ENCODE data around the gene NBL1. TPM values are rescaled to one million over a fixed set of nuclear protein-coding genes. Genes with fewer than 3 reads are reported as not detected.

The NBL1 gene
- total RNA-seq, 8 experiments from 2014 or later: 0.78 to 149 (median 11.6) TPM

DNA sequence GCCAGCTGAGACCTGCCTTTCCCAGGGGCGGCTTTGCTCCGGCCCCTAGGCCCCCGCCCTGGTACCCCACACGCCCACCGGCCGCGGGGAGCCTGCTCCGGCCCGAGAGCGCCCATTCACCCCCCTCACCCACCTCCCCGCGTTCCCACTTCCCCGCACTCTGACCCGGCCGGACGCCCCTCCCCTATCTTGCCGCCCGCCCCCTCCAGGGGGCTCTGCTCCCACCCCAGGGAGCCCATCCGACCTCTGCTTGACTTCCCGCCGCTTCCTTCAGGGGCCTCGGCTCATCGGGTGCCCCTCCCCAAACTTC is 21.0 kb downstream of the NBL1 start:
- no peak for ATAC-seq (replicated peaks in 6 of 8)
- in situ Hi-C loops (cut with MboI; ENCODE audit: low pct_unique_long_range_greater_than_20kb in 2 of 9, low sequenced_read_pairs in 9 of 9, unreplicated experiment in 9 of 9): loop anchor here in 3 of 9 experiments (25.0 kb wide), 4 partner anchors 278 to 778 kb away; partner anchors contain the start of gene ALDH4A1 (in 1 of the 3)
- Histone ChIP-seq H3K27ac (no peak overlapping the region), H3K4me1 (replicated peaks in 1 of 2) (no peaks in the 10 kb centered on the region), H3K4me3 (peak overlapping the region; percentile 29 to 46 (median 34))
- WGBS, 10 experiments: no CpG with 5 or more reads among the region's 23 CpGs

DNA sequence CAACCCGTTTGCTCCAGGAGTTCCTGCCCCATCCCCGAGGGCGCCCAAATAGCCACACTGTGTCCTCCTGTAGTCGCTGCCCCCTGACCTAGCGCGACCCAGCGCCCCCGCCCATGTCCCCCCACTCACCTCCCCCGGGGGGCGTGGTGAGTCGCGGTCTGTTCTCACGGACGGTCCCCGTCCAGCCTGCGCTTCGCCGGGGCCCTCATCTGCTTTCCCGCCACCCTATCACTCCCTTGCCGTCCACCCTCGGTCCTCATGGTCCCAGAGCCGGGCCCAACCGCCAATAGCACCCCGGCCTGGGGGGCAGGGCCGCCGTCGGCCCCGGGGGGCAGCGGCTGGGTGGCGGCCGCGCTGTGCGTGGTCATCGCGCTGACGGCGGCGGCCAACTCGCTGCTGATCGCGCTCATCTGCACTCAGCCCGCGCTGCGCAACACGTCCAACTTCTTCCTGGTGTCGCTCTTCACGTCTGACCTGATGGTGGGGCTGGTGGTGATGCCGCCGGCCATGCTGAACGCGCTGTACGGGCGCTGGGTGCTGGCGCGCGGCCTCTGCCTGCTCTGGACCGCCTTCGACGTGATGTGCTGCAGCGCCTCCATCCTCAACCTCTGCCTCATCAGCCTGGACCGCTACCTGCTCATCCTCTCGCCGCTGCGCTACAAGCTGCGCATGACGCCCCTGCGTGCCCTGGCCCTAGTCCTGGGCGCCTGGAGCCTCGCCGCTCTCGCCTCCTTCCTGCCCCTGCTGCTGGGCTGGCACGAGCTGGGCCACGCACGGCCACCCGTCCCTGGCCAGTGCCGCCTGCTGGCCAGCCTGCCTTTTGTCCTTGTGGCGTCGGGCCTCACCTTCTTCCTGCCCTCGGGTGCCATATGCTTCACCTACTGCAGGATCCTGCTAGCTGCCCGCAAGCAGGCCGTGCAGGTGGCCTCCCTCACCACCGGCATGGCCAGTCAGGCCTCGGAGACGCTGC is 21.7 kb downstream of the NBL1 start:
- in situ Hi-C loops (cut with MboI; ENCODE audit: low pct_unique_long_range_greater_than_20kb in 2 of 9, low sequenced_read_pairs in 9 of 9, unreplicated experiment in 9 of 9): loop anchor here in 3 of 9 experiments (25.0 kb wide), 4 partner anchors 278 to 778 kb away; partner anchors contain the start of gene ALDH4A1 (in 1 of the 3)
- Histone ChIP-seq H3K27ac (no peak overlapping the region), H3K4me3 (peak overlapping the region in 1 of 5 donors; percentile 34), H3K4me1 (replicated peaks in 1 of 2) (no peaks in the 10 kb centered on the region)
- WGBS, 10 experiments: 0 to 81% (median 57%) methylated on average over 4 to 22 of the region's 84 CpGs; no CpG with 5 or more reads in 4 of the 10 experiments
- ATAC-seq (replicated peaks in 6 of 8): peak in 4 of 8 experiments; percentile 5 to 25 (median 21)

DNA sequence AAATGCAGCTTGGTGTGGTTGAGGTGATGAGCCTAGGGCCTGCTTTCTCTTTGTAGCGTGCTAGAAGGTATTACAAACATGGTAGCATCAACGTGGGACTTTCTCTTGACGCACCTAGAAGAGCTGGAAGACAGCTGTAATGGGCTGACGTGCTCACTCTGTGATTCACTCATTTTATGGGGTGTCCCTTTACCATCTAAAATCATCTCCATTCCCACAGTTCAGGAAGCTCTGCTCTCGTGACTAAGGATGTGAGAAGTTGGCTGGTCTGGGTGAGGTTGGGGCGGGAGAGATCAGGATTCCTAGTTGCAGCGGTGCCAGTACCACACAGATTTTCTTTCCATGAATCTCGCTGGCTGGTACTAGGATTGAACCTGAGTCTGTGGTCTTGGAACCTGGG is 24.8 kb downstream of the NBL1 start:
- Histone ChIP-seq H3K4me3 (no peak overlapping the region), H3K4me1 (replicated peaks in 1 of 2) (no peaks in the 10 kb centered on the region), H3K27ac (no peak overlapping the region)
- ATAC-seq (replicated peaks in 6 of 8): no peak
- WGBS, 10 experiments: 38 to 86% (median 72%) methylated on average over 1 to 6 of the region's 8 CpGs; no CpG with 5 or more reads in 1 of the 10 experiments
- in situ Hi-C loops (cut with MboI; ENCODE audit: low pct_unique_long_range_greater_than_20kb in 2 of 9, low sequenced_read_pairs in 9 of 9, unreplicated experiment in 9 of 9): loop anchor here in 3 of 9 experiments (25.0 kb wide), 4 partner anchors 282 to 782 kb away; partner anchors contain the start of gene ALDH4A1 (in 1 of the 3)

DNA sequence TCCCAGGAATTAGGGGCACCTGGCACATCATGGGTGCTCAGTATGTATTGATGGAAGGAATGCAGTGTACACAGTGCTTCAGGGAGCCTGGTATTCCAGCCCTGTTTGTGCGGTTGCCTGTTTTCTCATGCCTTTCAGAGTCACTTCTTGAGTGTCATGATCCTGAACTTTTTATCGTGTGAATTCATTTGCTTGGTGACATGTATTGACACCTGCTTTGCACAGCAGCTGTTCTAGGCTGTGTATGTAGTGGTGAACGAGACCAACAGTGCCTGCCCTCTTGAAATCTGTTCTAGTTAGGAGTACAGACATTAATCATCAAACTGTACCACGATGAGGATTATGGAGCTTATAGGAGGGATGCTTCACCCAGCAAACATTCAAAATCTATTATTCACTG is 26.7 kb downstream of the NBL1 start:
- Histone ChIP-seq H3K4me3 (no peak overlapping the region), H3K27ac (no peak overlapping the region), H3K4me1 (replicated peaks in 1 of 2) (no peaks in the 10 kb centered on the region)
- 0 to 67% (median 39%) methylated on average over 1 to 4 of the region's 4 CpGs; no CpG with 5 or more reads in 2 of the 10 experiments for WGBS, 10 experiments
- in situ Hi-C loops (cut with MboI; ENCODE audit: low pct_unique_long_range_greater_than_20kb in 2 of 9, low sequenced_read_pairs in 9 of 9, unreplicated experiment in 9 of 9): loop anchor here in 3 of 9 experiments (25.0 kb wide), 4 partner anchors 283 to 783 kb away; partner anchors contain the start of gene ALDH4A1 (in 1 of the 3)
- no peak for ATAC-seq (replicated peaks in 6 of 8)

DNA sequence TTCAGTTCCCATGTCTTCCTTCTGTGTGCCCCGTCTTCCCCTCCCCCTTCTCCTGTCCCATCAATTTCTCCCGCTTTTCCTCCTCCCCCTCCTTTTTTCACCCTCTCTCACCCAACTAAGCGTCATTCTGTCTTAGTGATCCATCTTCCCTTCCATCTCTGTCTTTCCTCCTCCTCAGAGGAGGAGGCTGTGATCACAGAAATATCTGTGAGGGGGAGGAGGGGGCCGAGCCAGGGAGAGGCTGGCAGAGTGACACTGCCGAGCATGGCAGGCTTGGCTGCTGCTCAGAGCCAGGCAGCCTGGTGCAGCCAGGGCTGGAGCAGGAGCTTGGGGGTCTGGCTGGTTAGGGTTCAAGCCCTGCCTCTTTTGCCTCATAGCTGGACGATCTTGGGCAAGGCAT is 28.1 kb downstream of the NBL1 start:
- WGBS, 10 experiments: 0 to 38% (median 17%) methylated on average over 1 to 4 of the region's 6 CpGs; no CpG with 5 or more reads in 5 of the 10 experiments
- in situ Hi-C loops (cut with MboI; ENCODE audit: low pct_unique_long_range_greater_than_20kb in 2 of 9, low sequenced_read_pairs in 9 of 9, unreplicated experiment in 9 of 9): loop anchor here in 3 of 9 experiments (25.0 kb wide), 4 partner anchors 285 to 785 kb away; partner anchors contain the start of gene ALDH4A1 (in 1 of the 3)
- Histone ChIP-seq H3K4me3 (no peak overlapping the region), H3K27ac (no peak overlapping the region), H3K4me1 (replicated peaks in 1 of 2) (no peaks in the 10 kb centered on the region)
- no peak for ATAC-seq (replicated peaks in 6 of 8)

DNA sequence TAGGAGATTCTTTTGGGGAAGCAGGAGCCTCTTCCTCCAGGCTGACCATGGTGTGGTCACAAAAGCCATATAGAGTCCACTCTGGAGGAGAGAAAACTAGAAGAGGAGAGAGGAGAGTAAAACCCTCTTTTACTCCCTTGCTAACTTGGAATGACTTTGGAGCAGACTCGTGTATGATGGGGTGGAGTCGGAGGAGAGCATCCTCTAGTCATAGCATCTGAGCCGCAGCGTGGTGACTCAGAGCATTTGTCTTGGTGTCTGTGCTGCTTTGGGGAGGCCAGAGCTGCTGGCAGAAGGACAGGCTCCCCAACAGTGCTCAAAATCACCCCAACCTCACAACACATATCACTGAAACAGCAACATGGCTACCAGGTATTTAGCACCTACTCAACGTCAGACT is 31.7 kb downstream of the NBL1 start:
- ATAC-seq (replicated peaks in 6 of 8): no peak
- H3K4me1 ChIP-seq (replicated peaks in 1 of 2): no peaks in the 10 kb centered on the region
- WGBS, 10 experiments: 0 to 71% (median 59%) methylated on average over 1 to 5 of the region's 5 CpGs; no CpG with 5 or more reads in 3 of the 10 experiments
- in situ Hi-C loops (cut with MboI; ENCODE audit: low pct_unique_long_range_greater_than_20kb in 2 of 9, low sequenced_read_pairs in 9 of 9, unreplicated experiment in 9 of 9): no loop called here
- no peak overlapping the region for H3K4me3 ChIP-seq
- H3K27ac ChIP-seq: no peak overlapping the region

DNA sequence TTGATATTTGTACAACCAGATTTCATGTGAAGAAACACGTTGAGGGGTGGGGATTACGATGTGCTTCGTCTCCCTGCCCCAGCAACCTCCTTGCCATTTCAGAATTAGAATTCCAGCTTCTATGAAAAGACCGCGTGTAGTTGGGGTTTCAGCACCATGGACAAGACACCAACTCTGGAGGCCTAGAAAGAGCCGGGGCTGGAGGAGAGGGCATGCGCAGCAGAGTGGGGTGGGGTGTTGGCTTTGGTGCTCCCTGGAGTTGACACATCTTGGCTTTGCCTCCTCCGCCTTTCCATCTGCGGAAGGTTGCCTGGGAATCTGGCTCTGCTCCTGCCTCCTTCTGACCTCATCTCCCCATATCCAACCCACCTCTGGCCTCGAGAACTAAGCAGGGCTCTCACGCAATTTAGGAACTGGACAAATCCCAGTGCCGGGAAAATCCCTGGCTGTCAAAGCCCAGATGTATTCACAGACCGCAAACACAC is 32.4 kb downstream of the NBL1 start:
- Histone ChIP-seq H3K4me1 (replicated peaks in 1 of 2) (no peaks in the 10 kb centered on the region), H3K27ac (no peak overlapping the region), H3K4me3 (no peak overlapping the region)
- 0 to 20% (median 13%) methylated on average over 7 to 11 of the region's 13 CpGs; no CpG with 5 or more reads in 4 of the 10 experiments for WGBS, 10 experiments
- in situ Hi-C loops (cut with MboI; ENCODE audit: low pct_unique_long_range_greater_than_20kb in 2 of 9, low sequenced_read_pairs in 9 of 9, unreplicated experiment in 9 of 9): no loop called here
- ATAC-seq (replicated peaks in 6 of 8): peak in 7 of 8 experiments; percentile 22 to 97 (median 53)

DNA sequence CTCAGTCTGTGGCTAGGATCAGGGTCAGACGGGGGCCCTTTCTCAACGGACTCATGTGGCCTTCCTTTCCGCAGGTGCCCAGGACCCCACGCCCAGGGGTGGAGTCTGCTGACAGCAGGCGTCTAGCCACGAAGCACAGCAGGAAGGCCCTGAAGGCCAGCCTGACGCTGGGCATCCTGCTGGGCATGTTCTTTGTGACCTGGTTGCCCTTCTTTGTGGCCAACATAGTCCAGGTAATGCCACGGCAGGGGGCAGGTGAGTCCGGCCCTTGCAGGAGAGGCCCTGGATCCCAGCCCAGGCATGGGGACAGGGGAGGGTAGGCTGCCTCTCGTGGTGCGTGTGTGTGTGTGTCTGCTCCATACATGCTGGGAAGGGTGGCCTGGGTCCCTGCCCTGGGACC is 34.4 kb downstream of the NBL1 start:
- Histone ChIP-seq H3K27ac (no peak overlapping the region), H3K4me1 (replicated peaks in 1 of 2) (peaks cover 8 to 10% of the 10 kb centered on the region in 2 donors), H3K4me3 (no peak overlapping the region)
- 40 to 100% (median 69%) methylated on average over 1 to 7 of the region's 11 CpGs; no CpG with 5 or more reads in 3 of the 10 experiments for WGBS, 10 experiments
- no peak for ATAC-seq (replicated peaks in 6 of 8)
- in situ Hi-C loops (cut with MboI; ENCODE audit: low pct_unique_long_range_greater_than_20kb in 2 of 9, low sequenced_read_pairs in 9 of 9, unreplicated experiment in 9 of 9): no loop called here

DNA sequence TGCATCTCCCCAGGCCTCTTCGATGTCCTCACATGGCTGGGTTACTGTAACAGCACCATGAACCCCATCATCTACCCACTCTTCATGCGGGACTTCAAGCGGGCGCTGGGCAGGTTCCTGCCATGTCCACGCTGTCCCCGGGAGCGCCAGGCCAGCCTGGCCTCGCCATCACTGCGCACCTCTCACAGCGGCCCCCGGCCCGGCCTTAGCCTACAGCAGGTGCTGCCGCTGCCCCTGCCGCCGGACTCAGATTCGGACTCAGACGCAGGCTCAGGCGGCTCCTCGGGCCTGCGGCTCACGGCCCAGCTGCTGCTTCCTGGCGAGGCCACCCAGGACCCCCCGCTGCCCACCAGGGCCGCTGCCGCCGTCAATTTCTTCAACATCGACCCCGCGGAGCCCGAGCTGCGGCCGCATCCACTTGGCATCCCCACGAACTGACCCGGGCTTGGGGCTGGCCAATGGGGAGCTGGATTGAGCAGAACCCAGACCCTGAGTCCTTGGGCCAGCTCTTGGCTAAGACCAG is 34.9 kb downstream of the NBL1 start:
- in situ Hi-C loops (cut with MboI; ENCODE audit: low pct_unique_long_range_greater_than_20kb in 2 of 9, low sequenced_read_pairs in 9 of 9, unreplicated experiment in 9 of 9): no loop called here
- Histone ChIP-seq H3K4me1 (replicated peaks in 1 of 2) (peaks cover 8 to 10% of the 10 kb centered on the region in 2 donors), H3K27ac (no peak overlapping the region), H3K4me3 (no peak overlapping the region)
- ATAC-seq (replicated peaks in 6 of 8): no peak
- WGBS, 10 experiments: 80 to 100% (median 88%) methylated on average over 2 to 12 of the region's 34 CpGs; no CpG with 5 or more reads in 4 of the 10 experiments

DNA sequence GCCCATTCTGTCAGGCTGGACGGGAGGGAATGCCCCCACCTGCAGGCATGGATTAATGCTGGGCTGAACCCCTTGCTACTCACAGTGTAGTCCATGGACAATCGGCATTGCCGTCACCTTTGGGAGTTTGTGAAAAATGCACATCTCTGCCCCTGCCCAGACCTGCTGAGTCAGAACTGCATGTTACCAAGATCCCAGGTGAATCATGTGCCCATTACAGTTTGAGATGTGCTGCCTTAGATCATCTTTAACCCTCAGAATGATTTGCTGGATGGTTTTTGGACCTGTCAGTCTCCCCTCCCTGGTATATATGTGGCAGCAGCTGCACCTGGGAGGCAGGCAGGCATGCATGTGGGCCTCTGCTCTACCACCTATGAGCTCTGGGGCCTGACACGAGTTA is 35.6 kb downstream of the NBL1 start:
- 44 to 100% (median 62%) methylated on average over 1 to 4 of the region's 4 CpGs; no CpG with 5 or more reads in 4 of the 10 experiments for WGBS, 10 experiments
- ATAC-seq (replicated peaks in 6 of 8): peak in 2 of 8 experiments; percentile 7 to 19
- in situ Hi-C loops (cut with MboI; ENCODE audit: low pct_unique_long_range_greater_than_20kb in 2 of 9, low sequenced_read_pairs in 9 of 9, unreplicated experiment in 9 of 9): no loop called here
- Histone ChIP-seq H3K4me1 (replicated peaks in 1 of 2) (peaks cover 8 to 10% of the 10 kb centered on the region in 2 donors), H3K27ac (no peak overlapping the region), H3K4me3 (no peak overlapping the region)

DNA sequence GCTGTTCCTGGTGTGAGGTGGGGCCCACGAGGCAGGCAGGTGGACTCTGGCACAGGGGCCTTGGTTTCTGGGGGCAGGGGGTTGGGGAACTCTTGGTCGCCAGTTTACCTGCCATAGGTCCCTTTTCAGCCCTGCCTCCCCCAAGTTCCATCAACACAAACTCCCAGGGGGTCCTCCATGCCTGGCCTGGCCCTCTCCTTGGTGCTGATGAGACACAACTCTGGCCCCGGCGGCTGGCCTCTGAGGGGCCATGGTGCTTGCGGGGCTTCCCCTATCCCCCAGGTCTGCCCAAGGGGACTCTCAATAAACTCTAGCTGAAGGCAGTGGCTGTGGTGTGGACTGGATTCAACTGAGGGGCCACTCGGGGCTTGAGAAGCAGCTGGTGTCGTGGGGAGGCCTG is 36.5 kb downstream of the NBL1 start:
- Histone ChIP-seq H3K4me1 (replicated peaks in 1 of 2) (peaks cover 8 to 10% of the 10 kb centered on the region in 2 donors), H3K27ac (no peak overlapping the region), H3K4me3 (no peak overlapping the region)
- no peak for ATAC-seq (replicated peaks in 6 of 8)
- in situ Hi-C loops (cut with MboI; ENCODE audit: low pct_unique_long_range_greater_than_20kb in 2 of 9, low sequenced_read_pairs in 9 of 9, unreplicated experiment in 9 of 9): no loop called here
- 10 to 80% (median 44%) methylated on average over 1 to 4 of the region's 7 CpGs; no CpG with 5 or more reads in 3 of the 10 experiments for WGBS, 10 experiments

DNA sequence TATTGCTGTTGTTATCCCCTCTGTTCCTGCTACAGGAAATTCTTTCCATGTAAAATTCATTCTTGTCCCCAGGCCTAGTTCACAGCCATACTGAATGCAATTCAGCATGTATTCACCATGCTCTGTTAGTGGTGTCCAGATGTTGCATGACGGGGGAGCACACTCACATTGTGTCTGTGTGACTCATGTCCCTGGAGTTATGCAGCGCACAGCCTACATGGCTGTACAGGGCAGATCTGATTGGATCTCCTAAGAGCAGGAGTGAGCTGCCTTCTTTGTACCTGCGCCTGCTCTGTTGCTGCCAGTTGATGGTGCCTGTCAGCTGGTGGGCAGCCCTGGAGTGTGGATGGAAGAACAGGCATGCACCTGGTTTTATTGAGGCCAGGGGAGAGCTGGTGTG is 38.1 kb downstream of the NBL1 start:
- Histone ChIP-seq H3K27ac (no peak overlapping the region), H3K4me1 (replicated peaks in 1 of 2) (peaks cover 8 to 10% of the 10 kb centered on the region in 2 donors), H3K4me3 (no peak overlapping the region)
- WGBS, 10 experiments: 0 to 54% (median 20%) methylated on average over 1 to 3 of the region's 3 CpGs; no CpG with 5 or more reads in 3 of the 10 experiments
- ATAC-seq (replicated peaks in 6 of 8): peak; percentile 97 to 99 (median 98)
- in situ Hi-C loops (cut with MboI; ENCODE audit: low pct_unique_long_range_greater_than_20kb in 2 of 9, low sequenced_read_pairs in 9 of 9, unreplicated experiment in 9 of 9): no loop called here

DNA sequence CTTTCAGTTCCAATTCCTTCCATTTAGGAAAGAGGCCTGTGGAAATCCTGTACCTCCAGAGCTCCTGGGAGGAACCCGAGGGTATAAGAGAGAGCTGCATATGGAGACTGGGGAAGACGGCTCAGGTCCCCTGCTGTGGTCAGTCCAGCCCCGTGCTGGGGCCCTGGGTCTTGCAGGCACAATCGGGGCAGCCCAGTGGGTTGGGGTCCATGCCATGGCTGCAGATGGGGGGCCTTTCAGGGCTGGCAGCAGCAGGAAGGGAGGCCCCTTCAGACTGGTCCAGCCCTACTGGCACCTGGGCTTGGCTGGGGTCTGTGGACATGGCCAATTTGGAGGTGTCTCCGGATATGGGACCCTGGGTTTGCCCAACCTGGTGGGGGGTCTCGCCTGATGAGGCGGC is 38.8 kb downstream of the NBL1 start:
- H3K4me3 ChIP-seq: no peak overlapping the region
- 17 to 56% (median 36%) methylated on average over 2 to 4 of the region's 7 CpGs; no CpG with 5 or more reads in 5 of the 10 experiments for WGBS, 10 experiments
- peaks cover 8 to 10% of the 10 kb centered on the region in 2 donors for H3K4me1 ChIP-seq (replicated peaks in 1 of 2)
- ATAC-seq (replicated peaks in 6 of 8): no peak
- no peak overlapping the region for H3K27ac ChIP-seq
- in situ Hi-C loops (cut with MboI; ENCODE audit: low pct_unique_long_range_greater_than_20kb in 2 of 9, low sequenced_read_pairs in 9 of 9, unreplicated experiment in 9 of 9): no loop called here

All from motor neuron (in vitro differentiated cells).